CD4-positive, alpha-beta T cell treated with Interleukin-1 beta for 1 hour (primary cell): Measurements from ENCODE around the gene CNTN5.

Experiments used
- DNase-seq, 2 donors: peaks; one replicate each; pipeline ENCODE4 v3.0.0-alpha.2; 2020 to 2022

Gene CNTN5

GRCh38 chr11:99171330-99171729, 150.6 kb downstream of the CNTN5 start:
- DNase-seq, result no peak

GRCh38 chr11:99176430-99176829, 155.7 kb downstream of the CNTN5 start:
- DNase-seq, result no peak

- no peak for DNase-seq
Measured at GRCh38 chr11:99177446-99177845, 156.7 kb downstream of the CNTN5 start.

- DNase-seq, result no peak
Measured at GRCh38 chr11:99184146-99184545, 163.4 kb downstream of the CNTN5 start.

GRCh38 chr11:99188221-99188620, 167.5 kb downstream of the CNTN5 start:
- DNase-seq, result no peak

GRCh38 chr11:99192716-99193115, 172.0 kb downstream of the CNTN5 start:
- DNase-seq, result no peak

- no peak for DNase-seq
Measured at GRCh38 chr11:99197477-99197876, 176.7 kb downstream of the CNTN5 start.

- no peak for DNase-seq
Measured at GRCh38 chr11:99198215-99198614, 177.5 kb downstream of the CNTN5 start.

- no peak for DNase-seq
Measured at GRCh38 chr11:99199341-99199740, 178.6 kb downstream of the CNTN5 start.

GRCh38 chr11:99200720-99201119, 180.0 kb downstream of the CNTN5 start:
- no peak for DNase-seq

- no peak for DNase-seq
Measured at GRCh38 chr11:99208813-99209212, 188.1 kb downstream of the CNTN5 start.

GRCh38 chr11:99229544-99229943, 208.8 kb downstream of the CNTN5 start:
- DNase-seq, result no peak

- no peak for DNase-seq
Measured at GRCh38 chr11:99234534-99234933, 213.8 kb downstream of the CNTN5 start.

GRCh38 chr11:99238401-99238800, 217.7 kb downstream of the CNTN5 start:
- no peak for DNase-seq

- DNase-seq, result no peak
Measured at GRCh38 chr11:99240192-99241030, 219.7 kb downstream of the CNTN5 start.

GRCh38 chr11:99241066-99241465, 220.3 kb downstream of the CNTN5 start:
- DNase-seq, result no peak

- DNase-seq, result no peak
Measured at GRCh38 chr11:99244613-99245012, 223.9 kb downstream of the CNTN5 start.

GRCh38 chr11:99246199-99246598, 225.4 kb downstream of the CNTN5 start:
- DNase-seq, result no peak

GRCh38 chr11:99256614-99257013, 235.9 kb downstream of the CNTN5 start:
- DNase-seq, result no peak

- no peak for DNase-seq
Measured at GRCh38 chr11:99257131-99257530, 236.4 kb downstream of the CNTN5 start.

GRCh38 chr11:99260696-99261095, 239.9 kb downstream of the CNTN5 start:
- no peak for DNase-seq

GRCh38 chr11:99268886-99269285, 248.1 kb downstream of the CNTN5 start:
- DNase-seq, result no peak

- no peak for DNase-seq
Measured at GRCh38 chr11:99271527-99271926, 250.8 kb downstream of the CNTN5 start.

- DNase-seq, result no peak
Measured at GRCh38 chr11:99275521-99275920, 254.8 kb downstream of the CNTN5 start.

- DNase-seq, result no peak
Measured at GRCh38 chr11:99277281-99277680, 256.5 kb downstream of the CNTN5 start.
